ENCODE data around the gene SPI1.

Gene SPI1

DNA sequence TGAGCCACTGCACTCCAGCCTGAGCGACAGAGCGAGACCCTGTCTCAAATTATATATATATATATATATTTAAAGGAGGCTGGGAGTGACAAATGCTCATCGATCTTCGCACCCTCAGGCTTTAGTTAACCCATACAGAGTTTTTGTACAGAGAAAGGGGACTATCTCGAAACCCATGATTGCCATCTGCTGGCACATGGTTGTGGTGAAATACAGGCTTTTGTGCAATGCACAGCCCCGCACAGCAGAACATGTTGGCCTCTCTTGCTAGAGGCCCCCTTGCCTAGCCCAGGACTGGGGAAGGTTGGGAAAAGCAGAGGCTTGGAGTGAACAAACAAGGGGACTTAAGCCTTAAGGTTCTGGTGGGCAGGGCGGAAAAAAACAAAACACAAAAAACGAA, 29.5 kb downstream of the SPI1 start:
- TF ChIP-seq, protein P1, sequence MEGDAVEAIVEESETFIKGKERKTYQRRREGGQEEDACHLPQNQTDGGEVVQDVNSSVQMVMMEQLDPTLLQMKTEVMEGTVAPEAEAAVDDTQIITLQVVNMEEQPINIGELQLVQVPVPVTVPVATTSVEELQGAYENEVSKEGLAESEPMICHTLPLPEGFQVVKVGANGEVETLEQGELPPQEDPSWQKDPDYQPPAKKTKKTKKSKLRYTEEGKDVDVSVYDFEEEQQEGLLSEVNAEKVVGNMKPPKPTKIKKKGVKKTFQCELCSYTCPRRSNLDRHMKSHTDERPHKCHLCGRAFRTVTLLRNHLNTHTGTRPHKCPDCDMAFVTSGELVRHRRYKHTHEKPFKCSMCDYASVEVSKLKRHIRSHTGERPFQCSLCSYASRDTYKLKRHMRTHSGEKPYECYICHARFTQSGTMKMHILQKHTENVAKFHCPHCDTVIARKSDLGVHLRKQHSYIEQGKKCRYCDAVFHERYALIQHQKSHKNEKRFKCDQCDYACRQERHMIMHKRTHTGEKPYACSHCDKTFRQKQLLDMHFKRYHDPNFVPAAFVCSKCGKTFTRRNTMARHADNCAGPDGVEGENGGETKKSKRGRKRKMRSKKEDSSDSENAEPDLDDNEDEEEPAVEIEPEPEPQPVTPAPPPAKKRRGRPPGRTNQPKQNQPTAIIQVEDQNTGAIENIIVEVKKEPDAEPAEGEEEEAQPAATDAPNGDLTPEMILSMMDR (conservative IDR thresholded peaks at IDR 0.05), result no peak
- no peak for TF ChIP-seq ZFX (IDR thresholded peaks at IDR 0.05)
- H3K27ac ChIP-seq, result no peak overlapping the region

DNA sequence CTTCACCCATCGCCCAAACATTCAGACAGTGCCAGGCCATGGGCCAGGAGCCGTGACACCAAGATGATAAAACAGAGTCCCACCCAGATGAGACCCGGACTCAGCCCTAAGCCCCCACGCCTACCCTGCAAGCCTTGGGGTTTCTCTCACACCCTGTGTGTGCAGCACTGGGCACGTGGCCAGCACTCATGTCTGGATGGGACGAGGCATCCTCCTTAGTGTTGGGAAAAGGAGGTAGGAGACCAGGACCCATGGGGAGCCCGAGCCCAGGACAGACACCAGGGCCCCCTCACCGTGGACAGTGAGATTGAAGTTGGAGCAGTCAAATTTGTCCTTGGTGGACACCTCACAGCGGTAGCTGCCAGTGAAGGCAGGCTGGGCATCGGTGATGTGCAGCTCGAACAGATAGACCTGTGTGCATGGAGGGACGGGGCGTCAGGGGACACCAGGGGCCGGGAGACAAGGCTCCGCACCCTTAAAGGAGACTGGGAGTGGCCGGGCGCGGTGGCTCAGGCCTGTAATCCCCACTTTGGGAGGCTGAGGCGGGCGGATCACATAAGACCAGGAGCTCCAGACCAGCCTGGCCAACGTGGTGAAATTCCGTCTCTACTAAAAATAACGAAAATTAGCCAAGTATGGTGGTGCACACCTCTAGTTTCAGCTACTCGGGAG, 30.1 kb downstream of the SPI1 start:
- no peak overlapping the region for H3K27ac ChIP-seq
- TF ChIP-seq, protein P1 (conservative IDR thresholded peaks at IDR 0.05), result no peak

DNA sequence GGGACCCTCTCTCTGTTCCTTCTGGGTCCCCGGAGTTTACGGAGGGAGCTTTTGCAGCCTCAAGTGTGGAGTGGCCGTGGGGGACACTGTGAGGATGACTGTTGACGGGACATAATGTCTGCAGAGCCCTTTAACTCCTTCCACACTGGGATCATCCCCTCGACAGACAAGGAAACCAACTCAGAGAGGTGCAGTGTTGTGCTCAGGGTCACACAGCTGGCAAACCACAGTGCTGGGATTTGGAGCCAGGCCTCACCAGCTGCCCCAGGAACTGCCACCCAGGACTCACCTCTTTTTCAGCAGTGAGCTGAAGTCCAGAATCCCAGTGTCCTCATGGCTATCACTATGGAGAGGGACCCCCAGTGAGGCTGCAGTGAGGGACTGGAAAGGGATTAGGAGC, 31.2 kb downstream of the SPI1 start:
- TF ChIP-seq, protein P1 (conservative IDR thresholded peaks at IDR 0.05), result no peak
- no peak for TF ChIP-seq ZFX (IDR thresholded peaks at IDR 0.05)
- no peak overlapping the region for H3K27ac ChIP-seq

DNA sequence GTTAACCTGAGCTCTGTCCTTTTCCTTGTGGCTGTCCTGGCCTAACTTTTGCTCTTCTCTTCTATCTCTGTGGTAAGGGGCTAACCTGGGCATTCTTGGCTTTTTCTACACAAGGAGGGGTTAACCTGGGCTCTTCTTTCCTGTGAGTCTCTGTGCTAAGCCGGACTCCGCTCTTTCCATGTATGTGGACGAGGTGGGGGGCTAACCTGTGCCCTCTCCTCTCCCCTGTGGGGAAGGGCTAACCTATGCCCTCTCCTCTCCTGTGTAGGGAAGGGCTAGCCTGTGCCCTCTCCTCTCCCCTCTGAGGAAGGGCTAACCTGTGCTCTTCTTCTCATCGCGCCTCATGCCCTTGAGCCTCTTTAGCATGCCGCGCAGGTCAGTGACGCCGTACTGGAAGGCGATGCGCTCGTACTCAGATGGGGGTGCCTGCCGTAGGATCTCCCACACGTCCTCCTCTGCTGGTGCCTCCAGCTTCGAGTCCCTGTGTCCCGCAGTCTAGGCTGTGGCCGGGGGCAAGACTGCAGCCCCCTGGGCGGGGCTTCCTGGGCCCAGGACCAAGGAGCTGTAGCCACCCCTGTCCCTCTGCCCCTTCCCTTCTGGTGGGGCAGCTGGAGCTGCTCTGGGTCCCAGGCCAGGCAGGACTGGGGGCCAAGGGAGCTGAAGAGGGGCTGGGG, 32.3 kb downstream of the SPI1 start:
- TF ChIP-seq, protein P1 (conservative IDR thresholded peaks at IDR 0.05), result no peak
- no peak for TF ChIP-seq ZFX (IDR thresholded peaks at IDR 0.05)
- no peak overlapping the region for H3K27ac ChIP-seq

DNA sequence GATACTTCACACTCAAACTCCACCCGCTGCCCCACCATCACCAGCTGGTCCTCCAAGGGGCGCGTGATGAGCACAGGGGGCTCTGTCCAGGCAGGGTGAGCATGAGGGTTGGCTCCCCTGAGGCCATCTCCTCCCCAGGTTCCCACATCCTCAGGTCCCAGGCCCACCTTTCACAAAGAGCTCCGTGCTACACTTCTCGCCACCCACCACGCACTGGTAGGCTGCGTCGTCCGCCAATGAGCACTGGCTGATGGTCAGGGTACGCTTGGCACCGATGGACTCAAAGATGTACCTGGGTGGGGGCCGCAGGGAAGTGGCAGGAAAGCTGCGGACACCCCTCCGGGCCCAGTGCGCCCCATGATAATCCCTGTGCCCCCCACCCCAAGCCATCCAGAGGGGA, 35.5 kb downstream of the SPI1 start:
- TF ChIP-seq ZFX (IDR thresholded peaks at IDR 0.05), result no peak
- TF ChIP-seq, protein P1 (conservative IDR thresholded peaks at IDR 0.05), result no peak
- H3K27ac ChIP-seq, result no peak overlapping the region

DNA sequence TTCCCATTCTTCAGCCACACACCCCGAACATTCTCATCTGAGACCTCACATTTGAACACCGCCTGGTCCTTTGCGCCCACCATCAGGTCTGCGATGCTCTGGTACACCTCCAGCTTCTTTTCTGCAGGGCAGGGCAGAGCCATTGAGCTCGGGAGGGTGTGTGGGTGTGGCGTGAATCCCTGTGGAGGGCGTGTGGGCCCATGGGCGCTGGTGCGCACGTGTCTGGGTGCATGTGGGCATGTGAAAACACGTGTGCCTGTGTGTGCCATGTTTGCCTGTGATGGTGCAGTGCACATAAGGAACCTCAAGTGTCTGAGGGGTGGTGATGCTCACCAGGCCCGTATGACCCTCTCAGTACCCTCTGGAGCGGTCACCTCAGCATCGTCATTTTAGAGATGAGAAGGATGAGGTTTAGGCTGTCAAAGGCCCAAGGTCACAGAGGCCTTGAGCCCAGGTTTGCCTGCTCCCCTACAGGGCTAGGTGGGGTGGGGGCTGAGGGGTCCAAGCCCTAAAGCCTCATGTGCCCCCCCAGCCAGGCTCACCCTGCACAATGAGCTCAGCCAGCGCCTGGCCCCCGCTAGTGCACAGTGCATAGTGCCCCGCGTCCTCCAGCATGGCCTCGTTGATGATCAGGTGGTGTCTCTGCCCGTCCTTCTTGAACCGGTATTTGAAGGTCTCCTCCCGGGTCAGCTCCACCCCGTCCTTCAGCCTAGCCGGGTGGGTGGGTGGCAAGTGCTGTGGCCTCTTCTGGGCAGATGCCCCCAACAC, 36.1 kb downstream of the SPI1 start:
- H3K27ac ChIP-seq, result no peak overlapping the region
- TF ChIP-seq, protein P1 (conservative IDR thresholded peaks at IDR 0.05), result no peak
- no peak for TF ChIP-seq ZFX (IDR thresholded peaks at IDR 0.05)

All from C4-2B (cell line).